NCI-H226 (cell line): ENCODE results near the gene SAAL1.
"Not testable (repeated sequence)": the region's sequence is repeated elsewhere in the genome, so short reads cannot be mapped to it uniquely, and the experiment has no call there.

ENCODE experiments used
- DNase-seq: peaks from one replicate; pipeline ENCODE4 v3.0.0-alpha.2; 2015

SAAL1 gene, protein sequence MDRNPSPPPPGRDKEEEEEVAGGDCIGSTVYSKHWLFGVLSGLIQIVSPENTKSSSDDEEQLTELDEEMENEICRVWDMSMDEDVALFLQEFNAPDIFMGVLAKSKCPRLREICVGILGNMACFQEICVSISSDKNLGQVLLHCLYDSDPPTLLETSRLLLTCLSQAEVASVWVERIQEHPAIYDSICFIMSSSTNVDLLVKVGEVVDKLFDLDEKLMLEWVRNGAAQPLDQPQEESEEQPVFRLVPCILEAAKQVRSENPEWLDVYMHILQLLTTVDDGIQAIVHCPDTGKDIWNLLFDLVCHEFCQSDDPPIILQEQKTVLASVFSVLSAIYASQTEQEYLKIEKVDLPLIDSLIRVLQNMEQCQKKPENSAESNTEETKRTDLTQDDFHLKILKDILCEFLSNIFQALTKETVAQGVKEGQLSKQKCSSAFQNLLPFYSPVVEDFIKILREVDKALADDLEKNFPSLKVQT

GRCh38 chr11:18105802-18106574 is at the start of gene SAAL1:
TSS of gene SAAL1 (minus strand) at chr11:18106082. CDS start at chr11:18106041, 41 bp downstream.
- peak; percentile 63 for DNase-seq

DNA sequence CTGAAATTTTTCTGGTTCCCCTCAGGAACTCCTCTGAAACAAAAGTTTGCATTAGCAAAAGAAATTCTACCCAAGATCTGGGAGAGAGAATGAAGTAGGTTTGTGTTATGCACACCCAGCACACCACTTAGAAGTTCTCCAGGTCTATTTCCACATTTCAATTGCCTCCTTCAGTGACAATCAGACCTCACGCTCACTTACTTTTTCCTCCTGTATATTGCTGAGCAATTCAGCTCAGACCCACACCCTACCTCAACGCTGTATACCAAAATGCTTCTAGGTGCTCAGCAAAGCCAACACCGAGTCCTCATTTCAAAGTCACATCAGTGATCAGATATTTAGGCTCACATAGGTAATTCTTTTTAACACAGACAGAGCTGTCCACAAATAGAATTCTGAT is 45.7 kb upstream of the SAAL1 start:
- no peak for DNase-seq

DNA sequence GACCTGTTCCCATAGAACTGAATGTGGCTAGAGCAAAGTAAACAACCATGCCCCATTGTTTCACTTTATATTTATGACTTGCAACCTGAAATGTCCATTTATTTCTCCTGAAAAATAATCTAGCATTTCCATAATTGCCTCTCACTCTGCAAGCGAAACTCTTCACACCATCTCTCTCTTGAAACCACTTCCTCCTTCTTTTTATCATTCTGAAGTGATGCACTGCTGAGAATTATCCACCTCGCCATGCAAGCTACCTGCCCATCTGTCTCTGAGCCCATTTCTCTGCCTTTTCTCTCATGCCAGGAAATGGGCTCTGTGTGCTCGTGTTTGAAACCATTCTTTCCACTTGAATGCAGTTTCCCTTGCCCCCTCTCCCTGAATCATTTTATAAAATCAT is 40.0 kb upstream of the SAAL1 start:
- no peak for DNase-seq

DNA sequence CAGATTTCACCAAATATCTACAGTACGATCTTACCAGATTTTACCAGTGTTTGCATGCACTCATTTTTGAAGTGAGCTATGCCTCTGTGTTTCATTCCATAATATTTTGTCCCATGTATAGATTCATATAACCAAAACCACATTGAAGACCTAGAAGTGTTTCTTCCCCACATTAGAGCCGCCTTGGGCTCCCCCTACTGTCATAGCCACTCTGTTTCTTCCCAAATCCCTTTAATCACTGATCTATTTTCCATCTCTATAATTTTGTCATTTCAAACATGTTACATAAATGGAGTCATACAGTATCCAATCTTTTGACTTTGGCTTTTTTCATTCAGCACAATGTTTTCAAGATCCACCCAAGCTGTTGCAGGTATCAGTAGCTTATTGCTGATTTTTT is 39.1 kb upstream of the SAAL1 start:
- no peak for DNase-seq

DNA sequence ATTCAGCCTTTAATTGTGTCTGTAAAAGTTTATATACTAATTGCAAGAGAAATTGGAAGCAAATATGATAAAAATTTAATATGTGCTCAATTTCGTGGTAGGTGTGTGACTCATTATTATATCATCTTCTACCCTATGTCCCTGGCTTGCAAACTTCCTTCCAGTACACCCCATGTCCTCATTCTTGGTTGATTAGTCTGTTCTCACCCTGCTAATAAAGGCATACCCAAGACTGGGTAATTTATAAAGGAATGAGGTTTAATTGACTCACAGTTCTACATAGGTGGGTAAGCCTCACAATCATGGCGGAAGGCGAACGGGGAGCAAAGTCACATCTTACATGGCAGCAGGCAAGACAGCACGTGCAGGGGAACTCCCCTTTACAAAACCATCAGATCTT is 38.4 kb upstream of the SAAL1 start:
- peak; percentile 36 for DNase-seq

- DNase-seq = no peak
Observed at GRCh38 chr11:18140145-18140544, 34.3 kb upstream of the SAAL1 start.

DNA sequence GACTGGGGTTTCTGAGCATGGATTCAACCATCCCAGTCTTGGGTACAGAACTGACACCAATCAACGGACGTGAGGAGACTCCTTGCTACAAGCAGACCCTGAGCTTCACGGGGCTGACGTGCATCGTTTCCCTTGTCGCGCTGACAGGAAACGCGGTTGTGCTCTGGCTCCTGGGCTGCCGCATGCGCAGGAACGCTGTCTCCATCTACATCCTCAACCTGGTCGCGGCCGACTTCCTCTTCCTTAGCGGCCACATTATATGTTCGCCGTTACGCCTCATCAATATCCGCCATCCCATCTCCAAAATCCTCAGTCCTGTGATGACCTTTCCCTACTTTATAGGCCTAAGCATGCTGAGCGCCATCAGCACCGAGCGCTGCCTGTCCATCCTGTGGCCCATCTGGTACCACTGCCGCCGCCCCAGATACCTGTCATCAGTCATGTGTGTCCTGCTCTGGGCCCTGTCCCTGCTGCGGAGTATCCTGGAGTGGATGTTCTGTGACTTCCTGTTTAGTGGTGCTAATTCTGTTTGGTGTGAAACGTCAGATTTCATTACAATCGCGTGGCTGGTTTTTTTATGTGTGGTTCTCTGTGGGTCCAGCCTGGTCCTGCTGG is 31.4 kb upstream of the SAAL1 start:
- DNase-seq = no peak

DNA sequence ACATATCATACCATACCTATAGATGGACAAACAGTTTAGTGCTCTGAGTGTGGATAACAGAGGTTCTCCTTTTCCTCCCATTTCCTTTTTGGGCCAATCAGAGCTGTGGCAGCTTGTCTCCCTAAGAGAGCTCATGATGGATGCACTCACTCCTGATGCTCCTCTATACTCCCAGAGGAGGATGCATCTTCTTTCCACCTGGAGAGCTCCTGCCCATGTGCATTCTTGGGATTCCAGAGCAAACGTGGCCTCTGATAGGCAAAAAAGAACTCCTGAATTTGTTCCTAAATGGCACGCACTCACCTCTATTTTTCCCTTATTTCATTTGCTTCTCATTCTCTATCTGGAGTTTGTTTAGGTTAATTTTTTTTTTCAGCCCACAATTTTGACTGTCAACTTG is 29.4 kb upstream of the SAAL1 start:
- DNase-seq = no peak

- DNase-seq = no peak
Observed at GRCh38 chr11:18132341-18132740, 26.5 kb upstream of the SAAL1 start, which contains the start of gene MRGPRX3. TSS of gene MRGPRX3 (plus strand) at chr11:18132571. CDS start at chr11:18137203, 4,632 bp downstream.

GRCh38 chr11:18131115-18131514 is 25.2 kb upstream of the SAAL1 start:
- not testable (repeated sequence) for DNase-seq

DNA sequence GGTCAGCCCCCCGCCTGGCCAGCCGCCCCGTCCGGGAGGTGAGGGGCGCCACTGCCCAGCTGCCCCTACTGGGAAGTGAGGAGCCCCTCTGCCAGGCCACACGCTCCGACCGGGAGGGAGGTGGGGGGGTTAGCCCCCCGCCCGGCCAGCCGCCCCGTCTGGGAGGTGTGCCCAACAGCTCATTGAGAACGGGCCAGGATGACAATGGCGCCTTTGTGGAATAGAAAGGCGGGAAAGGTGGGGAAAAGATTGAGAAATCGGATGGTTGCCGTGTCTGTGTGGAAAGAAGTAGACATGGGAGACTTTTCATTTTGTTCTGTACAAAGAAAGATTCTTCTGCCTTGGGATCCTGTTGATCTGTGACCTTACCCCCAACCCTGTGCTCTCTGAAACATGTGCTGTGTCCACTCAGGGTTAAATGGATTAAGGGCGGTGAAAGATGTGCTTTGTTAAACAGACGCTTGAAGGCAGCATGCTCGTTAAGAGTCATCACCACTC is 15.5 kb upstream of the SAAL1 start:
- DNase-seq = not testable (repeated sequence)

DNA sequence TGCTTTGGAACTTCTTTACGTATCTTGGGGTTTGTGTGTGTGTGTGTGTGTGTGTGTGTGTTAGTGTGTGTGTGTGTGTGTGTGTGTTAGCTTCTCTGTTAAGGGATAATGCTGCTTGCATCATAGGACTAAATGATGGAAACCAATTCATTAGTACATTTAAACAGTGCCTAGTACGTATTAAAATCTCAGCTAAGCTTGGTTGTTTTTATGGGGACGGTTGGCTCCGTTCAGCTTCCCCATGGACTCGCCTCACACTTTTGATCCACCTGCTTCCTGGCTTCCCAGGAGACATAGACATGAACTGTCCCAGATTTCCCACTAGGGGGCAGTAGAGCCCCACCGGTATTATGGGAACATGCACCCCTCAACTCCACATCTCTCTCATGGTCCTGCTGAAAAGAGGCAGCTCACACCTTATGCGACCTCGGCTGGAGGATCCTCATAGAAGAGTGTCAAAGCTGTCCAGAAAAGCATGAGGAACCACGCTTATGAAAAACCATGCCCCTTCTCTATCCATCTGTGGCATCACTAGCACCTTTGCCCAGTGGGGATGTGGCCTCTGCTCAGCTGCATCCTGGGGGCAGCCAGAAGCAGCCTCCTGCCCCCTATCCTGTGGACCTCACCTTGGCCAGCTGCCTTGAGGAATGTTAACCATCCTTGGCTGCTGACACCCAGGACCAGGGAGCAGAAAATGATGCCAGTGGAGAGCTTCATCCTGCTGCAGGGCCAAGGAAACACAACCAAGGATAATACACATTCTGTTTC is 9.7 kb upstream of the SAAL1 start:
- DNase-seq = peak; percentile 49

- peak; percentile 7 for DNase-seq
Observed at GRCh38 chr11:18111005-18111404, 5.1 kb upstream of the SAAL1 start.

- no peak for DNase-seq
Observed at GRCh38 chr11:18108254-18108653, 2.4 kb upstream of the SAAL1 start.

GRCh38 chr11:18106688-18107087 is 806 bp upstream of the SAAL1 start:
- no peak for DNase-seq

DNA sequence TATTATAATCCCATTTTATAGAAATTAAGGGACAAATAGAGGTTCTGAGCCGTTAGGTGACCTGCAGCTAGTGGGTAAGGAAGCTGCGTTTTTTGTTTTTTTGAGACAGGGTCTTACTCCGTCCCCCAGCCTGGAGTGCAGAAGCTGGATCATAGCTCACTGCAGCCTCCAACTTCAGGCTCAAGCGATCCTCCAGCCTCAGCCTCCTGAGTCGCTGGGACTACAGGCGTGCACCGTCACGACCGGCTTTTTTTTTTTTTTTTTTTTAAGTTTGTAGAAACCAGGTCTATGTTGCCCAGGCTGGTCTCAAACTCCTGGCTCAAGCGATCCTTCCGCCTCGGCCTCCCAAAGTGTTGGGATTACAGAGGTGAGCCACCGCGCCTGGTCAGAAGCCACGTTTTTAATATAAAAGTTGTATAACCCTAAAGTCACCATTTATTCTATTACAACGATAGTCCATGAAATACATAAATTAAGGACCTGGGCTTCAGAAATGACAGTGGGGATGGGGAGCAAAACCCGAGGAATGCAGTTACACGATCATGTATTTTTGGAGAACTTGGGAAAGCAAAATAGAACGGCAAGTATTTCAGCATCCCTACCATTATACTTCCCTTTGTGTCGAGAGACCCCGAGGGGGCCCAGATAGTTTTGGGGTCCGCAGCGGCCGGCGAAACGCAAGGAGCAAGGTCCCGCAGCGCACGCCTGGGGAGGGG is 638 bp downstream of the SAAL1 start:
- no peak for DNase-seq

- no peak for DNase-seq
Observed at GRCh38 chr11:18100926-18101656, 4.8 kb downstream of the SAAL1 start.

- no peak for DNase-seq
Observed at GRCh38 chr11:18093959-18094358, 11.9 kb downstream of the SAAL1 start.

GRCh38 chr11:18091731-18092130 is 14.2 kb downstream of the SAAL1 start:
- no peak for DNase-seq

DNA sequence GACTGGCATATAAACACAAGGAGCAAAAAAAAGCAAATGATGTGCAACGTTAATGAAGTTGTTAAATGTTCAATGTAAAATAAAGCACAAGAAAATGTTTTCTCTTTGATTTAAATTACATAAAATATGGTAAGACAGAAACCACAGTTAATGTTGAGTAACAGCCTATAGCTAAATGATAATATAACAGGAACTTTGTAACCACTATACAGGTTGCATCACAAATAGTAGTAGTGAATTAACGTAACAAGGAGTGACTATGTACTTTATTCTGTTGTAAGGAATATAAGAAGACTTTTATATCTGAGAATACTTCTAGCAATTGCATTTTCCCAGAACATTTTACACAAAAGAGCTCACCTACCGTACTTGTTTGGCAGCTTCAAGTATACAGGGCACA is 16.9 kb downstream of the SAAL1 start:
- DNase-seq = no peak

DNA sequence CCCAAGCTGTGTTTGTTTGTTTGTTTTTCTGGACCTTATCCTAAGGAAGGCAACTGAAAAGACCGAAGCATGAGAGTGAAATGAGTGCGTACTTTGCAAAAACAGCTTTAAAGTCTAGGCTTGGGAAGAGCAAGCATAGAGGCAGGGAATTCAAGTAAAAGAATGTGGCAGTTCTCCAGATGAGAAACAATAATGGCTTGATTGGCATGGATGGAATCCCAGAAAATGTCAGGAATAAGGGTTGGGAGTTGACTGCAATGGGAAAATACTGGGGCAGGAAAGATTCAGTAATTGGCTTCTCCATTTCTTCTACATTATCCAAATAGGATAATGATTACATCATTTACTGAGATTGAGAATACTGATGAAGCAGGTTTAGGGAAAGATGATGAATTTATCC is 17.5 kb downstream of the SAAL1 start:
- DNase-seq = no peak
